ENCODE data around the gene IL22RA1.

Gene IL22RA1

GRCh38 chr1:24142546-24143534, at the start of gene IL22RA1:
IL22RA1 (minus strand) TSS chr1:24143140; CDS start chr1:24143082, 58 bp downstream.
- in situ Hi-C loops (cut with HindIII; ENCODE audit: low sequenced_read_pairs) = loop anchor here (10.0 kb wide), 1 partner anchor 78 kb away; no protein-coding TSS in a partner anchor

GRCh38 chr1:24191860-24192259, 48.9 kb upstream of the IL22RA1 start:
- in situ Hi-C loops (cut with HindIII; ENCODE audit: low sequenced_read_pairs) = loop anchor here (10.0 to 25.0 kb wide), 2 partner anchors 143 to 345 kb away; no protein-coding TSS in a partner anchor

- in situ Hi-C loops (cut with HindIII; ENCODE audit: low sequenced_read_pairs) = loop anchor here (10.0 to 25.0 kb wide), 2 partner anchors 144 to 346 kb away; no protein-coding TSS in a partner anchor
Measured at GRCh38 chr1:24190983-24191461, 48.1 kb upstream of the IL22RA1 start.

- in situ Hi-C loops (cut with HindIII; ENCODE audit: low sequenced_read_pairs) = loop anchor here (25.0 kb wide), 1 partner anchor 348 kb away; no protein-coding TSS in a partner anchor
Measured at GRCh38 chr1:24189528-24189927, 46.6 kb upstream of the IL22RA1 start.

- in situ Hi-C loops (cut with HindIII; ENCODE audit: low sequenced_read_pairs) = loop anchor here (25.0 kb wide), 1 partner anchor 350 kb away; no protein-coding TSS in a partner anchor
Measured at GRCh38 chr1:24186993-24187790, 44.3 kb upstream of the IL22RA1 start, which contains the start of gene IFNLR1. IFNLR1 (minus strand) TSS chr1:24187289; CDS start chr1:24187248, 41 bp downstream.

GRCh38 chr1:24186711-24186992, 43.7 kb upstream of the IL22RA1 start:
- in situ Hi-C loops (cut with HindIII; ENCODE audit: low sequenced_read_pairs) = loop anchor here (25.0 kb wide), 1 partner anchor 351 kb away; no protein-coding TSS in a partner anchor

- in situ Hi-C loops (cut with HindIII; ENCODE audit: low sequenced_read_pairs) = loop anchor here (25.0 kb wide), 1 partner anchor 351 kb away; no protein-coding TSS in a partner anchor
Measured at GRCh38 chr1:24186031-24186710, 43.2 kb upstream of the IL22RA1 start.

GRCh38 chr1:24185076-24185475, 42.1 kb upstream of the IL22RA1 start:
- in situ Hi-C loops (cut with HindIII; ENCODE audit: low sequenced_read_pairs) = loop anchor here (25.0 kb wide), 1 partner anchor 352 kb away; no protein-coding TSS in a partner anchor

- in situ Hi-C loops (cut with HindIII; ENCODE audit: low sequenced_read_pairs) = loop anchor here (25.0 kb wide), 1 partner anchor 355 kb away; no protein-coding TSS in a partner anchor
Measured at GRCh38 chr1:24182061-24182460, 39.1 kb upstream of the IL22RA1 start.

- in situ Hi-C loops (cut with HindIII; ENCODE audit: low sequenced_read_pairs) = loop anchor here (25.0 kb wide), 1 partner anchor 356 kb away; no protein-coding TSS in a partner anchor
Measured at GRCh38 chr1:24181619-24182018, 38.7 kb upstream of the IL22RA1 start.

GRCh38 chr1:24180676-24181075, 37.7 kb upstream of the IL22RA1 start:
- in situ Hi-C loops (cut with HindIII; ENCODE audit: low sequenced_read_pairs) = loop anchor here (25.0 kb wide), 1 partner anchor 357 kb away; no protein-coding TSS in a partner anchor

GRCh38 chr1:24179251-24179840, 36.4 kb upstream of the IL22RA1 start:
- in situ Hi-C loops (cut with HindIII; ENCODE audit: low sequenced_read_pairs) = loop anchor here (25.0 kb wide), 1 partner anchor 358 kb away; no protein-coding TSS in a partner anchor

- in situ Hi-C loops (cut with HindIII; ENCODE audit: low sequenced_read_pairs) = loop anchor here (25.0 kb wide), 1 partner anchor 359 kb away; no protein-coding TSS in a partner anchor
Measured at GRCh38 chr1:24178407-24178806, 35.5 kb upstream of the IL22RA1 start.

- in situ Hi-C loops (cut with HindIII; ENCODE audit: low sequenced_read_pairs) = loop anchor here (25.0 kb wide), 1 partner anchor 360 kb away; no protein-coding TSS in a partner anchor
Measured at GRCh38 chr1:24177161-24177560, 34.2 kb upstream of the IL22RA1 start.

- in situ Hi-C loops (cut with HindIII; ENCODE audit: low sequenced_read_pairs) = loop anchor here (25.0 kb wide), 1 partner anchor 362 kb away; no protein-coding TSS in a partner anchor
Measured at GRCh38 chr1:24175033-24175755, 32.3 kb upstream of the IL22RA1 start.

GRCh38 chr1:24173638-24174575, 31.0 kb upstream of the IL22RA1 start:
- in situ Hi-C loops (cut with HindIII; ENCODE audit: low sequenced_read_pairs) = no loop called here

GRCh38 chr1:24172598-24172997, 29.7 kb upstream of the IL22RA1 start:
- in situ Hi-C loops (cut with HindIII; ENCODE audit: low sequenced_read_pairs) = no loop called here

GRCh38 chr1:24169286-24169685, 26.3 kb upstream of the IL22RA1 start:
- in situ Hi-C loops (cut with HindIII; ENCODE audit: low sequenced_read_pairs) = no loop called here
